Measurements from ENCODE around the gene MRPS15.
A peak's percentile ranks its signal among the peaks of the same experiment; 100 is the strongest.

MRPS15 gene

DNA sequence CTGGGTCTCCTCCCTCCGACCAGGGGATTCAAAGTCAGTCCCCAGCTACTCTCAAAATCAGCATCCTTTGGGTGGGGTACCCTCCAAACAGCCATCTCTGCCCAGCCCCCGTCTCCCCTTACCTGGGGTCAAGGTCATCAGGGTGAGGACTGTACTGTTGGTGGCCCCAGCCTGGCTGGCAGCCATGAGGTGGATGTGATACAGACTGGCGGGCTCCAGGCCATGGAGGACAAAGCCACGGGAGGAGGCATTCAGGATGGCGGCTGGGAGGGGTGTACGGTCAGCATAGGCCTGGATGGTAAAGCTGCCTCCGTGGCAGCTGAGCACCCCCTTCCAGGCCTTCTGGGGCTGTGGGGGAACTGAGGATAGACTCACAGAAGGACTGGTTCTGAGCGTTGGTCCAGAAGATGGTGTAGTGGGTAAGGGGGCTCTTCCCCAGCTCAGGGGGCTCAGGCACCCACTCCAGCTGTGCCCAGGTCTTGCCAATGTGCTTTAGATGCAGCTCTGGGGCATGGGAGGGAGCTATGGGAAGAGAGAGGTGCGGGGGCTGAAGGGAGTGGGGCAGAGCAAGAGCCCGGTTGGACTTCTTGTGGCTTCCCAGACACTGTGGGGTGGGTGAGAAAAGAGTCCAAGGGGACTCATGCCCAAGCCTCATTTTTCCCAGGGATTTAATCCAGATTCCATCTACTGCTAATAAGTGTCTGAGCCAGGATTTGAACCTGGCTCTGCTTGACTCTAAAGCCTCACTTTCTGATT lies 3.7 kb upstream of the MRPS15 start:
- H3K9me3 ChIP-seq (ENCODE audit: insufficient read depth, low read depth, low read length) = no peaks in the 10 kb centered on the region
- H3K9ac ChIP-seq (ENCODE audit: low read depth, low read length) = no peak overlapping the region

DNA sequence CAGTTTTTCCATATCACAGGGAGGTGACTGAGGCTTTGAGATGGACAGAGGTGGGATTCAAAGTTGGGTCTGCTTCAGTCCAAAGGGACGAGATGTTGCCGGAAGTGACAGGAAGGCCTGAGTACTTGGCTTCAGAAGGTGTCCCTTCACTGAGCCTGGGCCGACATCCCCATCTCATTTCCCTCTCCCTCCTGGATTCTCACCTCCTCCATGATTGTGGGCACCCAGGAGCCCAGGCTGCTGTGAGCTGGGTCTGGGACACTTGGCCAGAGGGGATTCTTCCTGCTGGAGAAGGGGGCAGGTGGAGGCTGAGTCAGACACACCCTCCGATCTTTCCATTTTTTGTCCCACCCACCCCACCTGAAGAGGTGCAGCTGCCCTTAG lies 2.8 kb upstream of the MRPS15 start:
- Histone ChIP-seq H3K27me3 (ENCODE audit: insufficient read depth, low read length) (peaks cover 49% of the 10 kb centered on the region), H3K4me3 (ENCODE audit: low read length) (no peak overlapping the region), H3K36me3 (ENCODE audit: insufficient read depth, low read depth, low read length) (peaks cover 6% of the 10 kb centered on the region), H3K9ac (ENCODE audit: low read depth, low read length) (no peak overlapping the region), H3K27ac (ENCODE audit: low read length) (no peak overlapping the region), H3K4me1 (ENCODE audit: insufficient read depth, low read length) (peaks cover 11% of the 10 kb centered on the region; the same call in 1 of the 2 replicates), H3K9me3 (ENCODE audit: insufficient read depth, low read depth, low read length) (no peaks in the 10 kb centered on the region)

More for the DNA sequence above, 3.7 kb upstream of the MRPS15 start:
- Histone ChIP-seq H3K4me1 (ENCODE audit: insufficient read depth, low read length) (peaks cover 11% of the 10 kb centered on the region; the same call in 1 of the 2 replicates), H3K27ac (ENCODE audit: low read length) (no peak overlapping the region), H3K4me3 (ENCODE audit: low read length) (no peak overlapping the region), H3K36me3 (ENCODE audit: insufficient read depth, low read depth, low read length) (no peaks in the 10 kb centered on the region), H3K27me3 (ENCODE audit: insufficient read depth, low read length) (peaks cover 50% of the 10 kb centered on the region)

DNA sequence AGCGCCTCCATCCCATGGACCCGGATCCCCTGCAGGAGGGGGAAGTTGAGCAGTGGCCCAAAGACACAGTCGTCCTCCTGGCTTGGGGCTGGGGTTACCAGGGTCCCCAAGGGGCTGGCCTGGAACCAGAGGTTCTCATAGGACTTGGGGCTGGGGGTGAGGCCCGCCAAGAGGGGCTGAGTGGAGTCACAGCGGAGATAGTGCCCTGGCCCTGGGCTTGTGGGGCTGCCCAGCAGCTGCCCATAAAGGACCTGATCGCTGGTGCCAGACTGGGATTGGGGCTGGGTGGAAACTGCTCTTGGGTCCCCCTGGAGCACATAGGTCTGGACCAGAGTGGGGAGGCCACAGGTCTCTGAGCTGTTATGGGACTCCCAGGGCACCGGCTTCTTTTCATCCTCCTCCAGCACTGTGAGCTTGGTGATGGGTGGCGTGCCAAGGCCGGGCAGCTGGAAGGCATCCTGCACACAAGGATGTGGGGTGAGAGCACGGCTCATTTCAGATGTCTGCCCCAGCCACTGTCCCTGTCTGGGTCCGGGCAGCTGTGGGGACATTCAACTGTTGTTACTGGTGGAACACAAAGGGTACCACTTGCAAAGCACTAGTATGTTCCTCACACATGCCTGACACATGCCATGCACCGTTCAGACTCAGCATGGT lies 2.3 kb upstream of the MRPS15 start:
- no peak overlapping the region for H3K9ac ChIP-seq (ENCODE audit: low read depth, low read length)
- H3K36me3 ChIP-seq (ENCODE audit: insufficient read depth, low read depth, low read length) = peaks cover 11% of the 10 kb centered on the region
- no peak overlapping the region for H3K27ac ChIP-seq (ENCODE audit: low read length)
- peaks cover 11% of the 10 kb centered on the region; the same call in 1 of the 2 replicates for H3K4me1 ChIP-seq (ENCODE audit: insufficient read depth, low read length)
- no peak overlapping the region for H3K4me3 ChIP-seq (ENCODE audit: low read length)
- no peaks in the 10 kb centered on the region for H3K9me3 ChIP-seq (ENCODE audit: insufficient read depth, low read depth, low read length)
- H3K27me3 ChIP-seq (ENCODE audit: insufficient read depth, low read length) = peaks cover 49% of the 10 kb centered on the region

GRCh38 chr1:36465731-36466369 lies 1.7 kb upstream of the MRPS15 start:
- Histone ChIP-seq H3K9ac (ENCODE audit: low read depth, low read length) (no peak overlapping the region), H3K27ac (ENCODE audit: low read length) (no peak overlapping the region), H3K4me1 (ENCODE audit: insufficient read depth, low read length) (peaks cover 11% of the 10 kb centered on the region; the same call in 1 of the 2 replicates), H3K27me3 (ENCODE audit: insufficient read depth, low read length) (peaks cover 49% of the 10 kb centered on the region), H3K4me3 (ENCODE audit: low read length) (no peak overlapping the region), H3K36me3 (ENCODE audit: insufficient read depth, low read depth, low read length) (peaks cover 18% of the 10 kb centered on the region), H3K9me3 (ENCODE audit: insufficient read depth, low read depth, low read length) (no peaks in the 10 kb centered on the region)

- H3K27ac ChIP-seq (ENCODE audit: low read length) = peak overlapping the region; percentile 92
- peaks cover 48% of the 10 kb centered on the region for H3K27me3 ChIP-seq (ENCODE audit: insufficient read depth, low read length)
- H3K4me3 ChIP-seq (ENCODE audit: low read length) = peak overlapping the region; percentile 90
- peak overlapping the region; percentile 96 for H3K9ac ChIP-seq (ENCODE audit: low read depth, low read length)
- peaks cover 27% of the 10 kb centered on the region for H3K36me3 ChIP-seq (ENCODE audit: insufficient read depth, low read depth, low read length)
- H3K4me1 ChIP-seq (ENCODE audit: insufficient read depth, low read length) = peaks cover 11% of the 10 kb centered on the region; the same call in 1 of the 2 replicates
- no peaks in the 10 kb centered on the region for H3K9me3 ChIP-seq (ENCODE audit: insufficient read depth, low read depth, low read length)
Measured at GRCh38 chr1:36464605-36465393, 615 bp upstream of the MRPS15 start.

GRCh38 chr1:36463463-36463802 lies 751 bp downstream of the MRPS15 start:
- Histone ChIP-seq H3K36me3 (ENCODE audit: insufficient read depth, low read depth, low read length) (peaks cover 40% of the 10 kb centered on the region), H3K9ac (ENCODE audit: low read depth, low read length) (peak overlapping the region; percentile 96), H3K27ac (ENCODE audit: low read length) (peak overlapping the region; percentile 92), H3K27me3 (ENCODE audit: insufficient read depth, low read length) (peaks cover 37% of the 10 kb centered on the region), H3K4me1 (ENCODE audit: insufficient read depth, low read length) (peaks cover 11% of the 10 kb centered on the region; the same call in 1 of the 2 replicates), H3K9me3 (ENCODE audit: insufficient read depth, low read depth, low read length) (no peaks in the 10 kb centered on the region), H3K4me3 (ENCODE audit: low read length) (peak overlapping the region; percentile 90)

DNA sequence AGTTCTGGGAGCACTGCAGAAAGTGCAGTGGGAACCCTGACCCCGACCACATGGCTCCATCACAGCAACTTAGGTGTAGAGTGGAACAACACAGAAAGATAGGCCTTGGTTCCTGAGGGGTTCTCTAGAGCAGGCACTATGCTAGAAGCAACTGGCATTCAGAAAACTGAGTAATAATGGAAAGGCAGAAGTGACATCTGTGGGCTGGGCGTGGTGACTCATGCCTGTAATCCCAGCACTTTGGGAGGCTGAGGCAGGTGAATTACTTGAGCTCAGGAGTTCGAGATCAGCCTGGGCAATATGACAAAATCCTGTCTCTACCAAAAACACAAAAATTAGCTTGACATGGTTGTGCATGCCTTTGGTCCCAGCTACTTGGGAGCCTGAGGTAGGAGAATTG lies 5.3 kb downstream of the MRPS15 start:
- Histone ChIP-seq H3K9me3 (ENCODE audit: insufficient read depth, low read depth, low read length) (no peaks in the 10 kb centered on the region), H3K36me3 (ENCODE audit: insufficient read depth, low read depth, low read length) (peaks cover 80% of the 10 kb centered on the region), H3K4me3 (ENCODE audit: low read length) (no peak overlapping the region), H3K27me3 (ENCODE audit: insufficient read depth, low read length) (no peaks in the 10 kb centered on the region), H3K9ac (ENCODE audit: low read depth, low read length) (no peak overlapping the region), H3K27ac (ENCODE audit: low read length) (no peak overlapping the region), H3K4me1 (ENCODE audit: insufficient read depth, low read length) (no peaks in the 10 kb centered on the region)

- no peak overlapping the region for H3K9ac ChIP-seq (ENCODE audit: low read depth, low read length)
- no peaks in the 10 kb centered on the region for H3K9me3 ChIP-seq (ENCODE audit: insufficient read depth, low read depth, low read length)
- no peaks in the 10 kb centered on the region for H3K27me3 ChIP-seq (ENCODE audit: insufficient read depth, low read length)
- H3K36me3 ChIP-seq (ENCODE audit: insufficient read depth, low read depth, low read length) = peaks cover 80% of the 10 kb centered on the region
- no peak overlapping the region for H3K27ac ChIP-seq (ENCODE audit: low read length)
- no peaks in the 10 kb centered on the region for H3K4me1 ChIP-seq (ENCODE audit: insufficient read depth, low read length)
- no peak overlapping the region for H3K4me3 ChIP-seq (ENCODE audit: low read length)
Measured at GRCh38 chr1:36457691-36458090, 6.5 kb downstream of the MRPS15 start.

DNA sequence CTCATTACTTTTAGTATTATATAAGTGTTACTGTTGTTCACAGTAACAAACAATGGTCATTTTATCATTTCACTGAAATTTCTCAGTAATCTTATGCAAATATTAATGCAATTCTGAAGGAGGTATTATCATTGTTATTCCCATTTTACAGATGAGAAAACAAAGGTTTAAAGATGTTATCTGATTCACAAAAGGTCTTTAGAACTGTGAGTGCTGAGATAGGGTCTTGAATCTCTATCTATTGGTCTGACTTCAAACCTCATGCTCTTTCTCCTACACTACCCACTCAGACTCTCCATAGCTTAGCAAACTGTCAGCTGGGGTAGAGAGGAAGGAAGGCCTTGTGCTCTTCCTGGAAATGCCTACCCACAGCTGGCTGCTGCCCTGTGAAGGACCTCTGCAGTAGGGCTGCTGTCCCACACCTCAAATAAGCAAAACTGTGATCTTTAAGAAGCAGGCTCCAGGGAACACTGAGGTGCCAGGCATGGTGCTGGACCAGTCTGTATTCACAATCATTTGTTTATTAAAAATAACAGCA lies 7.7 kb downstream of the MRPS15 start:
- peaks cover 69% of the 10 kb centered on the region for H3K36me3 ChIP-seq (ENCODE audit: insufficient read depth, low read depth, low read length)

DNA sequence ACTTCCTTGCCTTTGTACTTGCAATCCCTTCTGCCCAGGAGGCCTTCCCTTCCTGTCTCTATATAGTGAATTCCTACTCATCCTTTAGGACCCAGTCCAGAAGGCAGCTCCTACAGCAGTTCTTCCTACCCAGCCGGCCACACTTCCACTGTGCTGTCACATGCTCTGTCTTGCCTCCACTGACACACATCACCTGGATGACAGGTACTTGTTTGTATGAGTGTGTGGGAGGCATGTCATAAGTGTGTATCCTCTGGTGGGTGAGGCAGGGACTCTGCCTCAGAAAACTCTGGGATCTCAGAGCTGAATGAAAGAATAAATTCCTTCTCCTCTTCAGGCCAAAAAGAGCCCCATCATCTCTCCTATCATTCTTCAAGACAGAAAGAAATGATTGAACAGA lies 8.8 kb downstream of the MRPS15 start:
- Histone ChIP-seq H3K27me3 (ENCODE audit: insufficient read depth, low read length) (no peaks in the 10 kb centered on the region), H3K9me3 (ENCODE audit: insufficient read depth, low read depth, low read length) (no peaks in the 10 kb centered on the region), H3K27ac (ENCODE audit: low read length) (no peak overlapping the region), H3K4me1 (ENCODE audit: insufficient read depth, low read length) (no peaks in the 10 kb centered on the region), H3K4me3 (ENCODE audit: low read length) (no peak overlapping the region), H3K36me3 (ENCODE audit: insufficient read depth, low read depth, low read length) (peaks cover 58% of the 10 kb centered on the region), H3K9ac (ENCODE audit: low read depth, low read length) (no peak overlapping the region)

More for the DNA sequence above, 7.7 kb downstream of the MRPS15 start:
- H3K9ac ChIP-seq (ENCODE audit: low read depth, low read length) = no peak overlapping the region
- no peaks in the 10 kb centered on the region for H3K9me3 ChIP-seq (ENCODE audit: insufficient read depth, low read depth, low read length)
- no peak overlapping the region for H3K4me3 ChIP-seq (ENCODE audit: low read length)
- H3K4me1 ChIP-seq (ENCODE audit: insufficient read depth, low read length) = no peaks in the 10 kb centered on the region
- H3K27ac ChIP-seq (ENCODE audit: low read length) = no peak overlapping the region
- no peaks in the 10 kb centered on the region for H3K27me3 ChIP-seq (ENCODE audit: insufficient read depth, low read length)
